IMR-90 (cell line): ENCODE measurements around the gene APPBP2. TPM values are rescaled to one million over a fixed set of nuclear protein-coding genes. Genes with fewer than 3 reads are reported as not detected.
A peak's percentile ranks its signal among the peaks of the same experiment; 100 is the strongest.

Experiments used
- ATAC-seq: fragments of 200-7000 bp; cut with Tn5 transposase; 2 replicates; pipeline ENCODE4 v1.9.1; 2020; ENCODE audit warnings: low read depth, mild to moderate bottlenecking, moderate library complexity
- Bru-seq: library from RNA; stranded (reverse); fragments of 400-500 nt; gene quantifications from one replicate; lab custom pipeline; 2021; lab: Mats Ljungman, UMichigan
- BruChase-seq, 2 experiments: library from RNA; stranded (reverse); fragments of 400-500 nt; gene quantifications; one replicate each; lab custom pipeline; 2021; lab: Mats Ljungman, UMichigan
- BruUV-seq: library from RNA; stranded (reverse); fragments of 400-500 nt; replicated peaks from 2 replicates; lab custom pipeline; 2021; lab: Mats Ljungman, UMichigan
- CTCF ChIA-PET: fragments of 300-600 bp; formaldehyde crosslinking; extraction: SDS; loops from one replicate; lab custom pipeline; 2021; ENCODE audit warnings: antibody characterized with exemption; lab: Yijun Ruan, JAX
- POLR2A ChIA-PET: fragments of 300-600 bp; sonication (Branson Sonifier 250); formaldehyde crosslinking; loops from one replicate; lab custom pipeline; 2022; ENCODE audit warnings: antibody characterized with exemption; ENCODE audit not compliant: unreplicated experiment; lab: Charles Lee
- DNase-seq: peaks from one replicate; pipeline ENCODE4 v3.0.0; 2013
- H2AFZ ChIP-seq: replicated peaks from 2 replicates; pipeline ENCODE3; 2013; ENCODE audit warnings: low read length, mild to moderate bottlenecking; ENCODE audit not compliant: poor library complexity
- H2AK5ac ChIP-seq: 2 replicates; pipeline ENCODE4 v1.6.1; 2013; ENCODE audit warnings: low read depth, low read length, inconsistent platforms
- H2AK9ac ChIP-seq: replicated peaks from 2 replicates; pipeline ENCODE3; 2013; ENCODE audit warnings: mild to moderate bottlenecking, low read depth, low read length, moderate library complexity; ENCODE audit not compliant: poor library complexity
- H2BK120ac ChIP-seq: 2 replicates; pipeline ENCODE4 v1.6.1; 2013; ENCODE audit warnings: low read depth, low read length, inconsistent platforms
- H2BK15ac ChIP-seq: 3 replicates; pipeline ENCODE4 v1.6.1; 2013; ENCODE audit warnings: low read depth, low read length, inconsistent platforms
- H2BK20ac ChIP-seq: 2 replicates; pipeline ENCODE4 v1.6.1; 2013; ENCODE audit warnings: low read depth, mild to moderate bottlenecking, inconsistent platforms, low read length, moderate library complexity
- H2BK5ac ChIP-seq: 2 replicates; pipeline ENCODE4 v1.6.1; 2013; ENCODE audit warnings: mild to moderate bottlenecking, low read depth, low read length, inconsistent platforms; ENCODE audit not compliant: poor library complexity, severe bottlenecking
- H3K14ac ChIP-seq: replicated peaks from 2 replicates; pipeline ENCODE4 v1.6.1; 2013; ENCODE audit warnings: low read depth, low read length, inconsistent platforms
- H3K18ac ChIP-seq: 2 replicates; pipeline ENCODE4 v1.6.1; 2013; ENCODE audit warnings: low read depth, low read length, control low read depth
- H3K23ac ChIP-seq: 2 replicates; pipeline ENCODE4 v1.6.1; 2013; ENCODE audit warnings: low read depth, low read length, inconsistent platforms
- H3K27ac ChIP-seq: 2 replicates; pipeline ENCODE4 v1.5.1; 2013; ENCODE audit warnings: mild to moderate bottlenecking, control low read depth, low read length; ENCODE audit not compliant: insufficient read depth
- H3K27me3 ChIP-seq: 2 replicates; pipeline ENCODE4 v1.6.1; 2013; ENCODE audit warnings: low read length; ENCODE audit not compliant: control insufficient read depth, insufficient read depth
- H3K36me3 ChIP-seq: 2 replicates; pipeline ENCODE4 v1.6.1; 2013; ENCODE audit warnings: low read length, mixed read lengths; ENCODE audit not compliant: control insufficient read depth, insufficient read depth
- H3K4ac ChIP-seq: 2 replicates; pipeline ENCODE4 v1.6.1; 2013; ENCODE audit warnings: low read depth, low read length, inconsistent platforms
- H3K4me1 ChIP-seq: 2 replicates; pipeline ENCODE4 v1.6.1; 2013; ENCODE audit warnings: low read length, mixed read lengths; ENCODE audit not compliant: control insufficient read depth, insufficient read depth
- H3K4me2 ChIP-seq: 2 replicates; pipeline ENCODE4 v1.6.1; 2013; ENCODE audit warnings: low read depth, mild to moderate bottlenecking, control low read depth, low read length, moderate library complexity
- H3K4me3 ChIP-seq: 2 replicates; pipeline ENCODE4 v1.5.1; 2013; ENCODE audit warnings: low read depth, mild to moderate bottlenecking, control low read depth, low read length, moderate library complexity; ENCODE audit not compliant: insufficient read depth
- H3K56ac ChIP-seq: 2 replicates; pipeline ENCODE4 v1.6.1; 2013; ENCODE audit warnings: low read length, inconsistent platforms; ENCODE audit not compliant: insufficient read depth; ENCODE audit errors: extremely low read depth
- H3K79me1 ChIP-seq, 2 experiments: 2 replicates each; pipeline ENCODE4 v1.6.1; 2013; ENCODE audit warnings: low read length in 2 of 2, inconsistent platforms in 1 of 2, low read depth in 1 of 2
- H3K9ac ChIP-seq: 2 replicates; pipeline ENCODE4 v1.6.1; 2013; ENCODE audit warnings: low read depth, low read length, control low read depth
- H3K9me1 ChIP-seq: 2 replicates; pipeline ENCODE4 v1.6.1; 2013; ENCODE audit warnings: low read length, inconsistent platforms; ENCODE audit not compliant: insufficient read depth
- H3K9me3 ChIP-seq: 2 replicates; pipeline ENCODE4 v1.6.1; 2013; ENCODE audit warnings: low read length; ENCODE audit not compliant: control insufficient read depth, insufficient read depth
- H4K20me1 ChIP-seq: 2 replicates; pipeline ENCODE4 v1.6.1; 2013; ENCODE audit warnings: low read length, inconsistent platforms; ENCODE audit not compliant: insufficient read depth
- H4K5ac ChIP-seq: 2 replicates; pipeline ENCODE4 v1.6.1; 2013; ENCODE audit warnings: mild to moderate bottlenecking, low read depth, low read length, control low read depth
- H4K8ac ChIP-seq, 2 experiments: 2 replicates each; pipeline ENCODE4 v1.6.1; 2013; ENCODE audit warnings: low read depth in 2 of 2, low read length in 2 of 2, control low read depth in 1 of 2, inconsistent platforms in 1 of 2
- H4K91ac ChIP-seq: 2 replicates; pipeline ENCODE4 v1.6.1; 2013; ENCODE audit warnings: low read depth, low read length, inconsistent platforms; ENCODE audit not compliant: insufficient read depth
- CEBPB ChIP-seq: IDR thresholded peaks from 2 replicates; pipeline ENCODE4 v1.6.1; 2012; ENCODE audit warnings: low read depth, low read length, improper control_type of control experiment
- MAZ ChIP-seq: IDR thresholded peaks from 2 replicates; pipeline ENCODE4 v1.6.1; 2012; ENCODE audit warnings: low read depth, mild to moderate bottlenecking, low read length, improper control_type of control experiment, moderate library complexity, borderline replicate concordance
- MXI1 ChIP-seq: IDR thresholded peaks from 2 replicates; pipeline ENCODE4 v1.6.1; 2012; ENCODE audit warnings: low read depth, mild to moderate bottlenecking, low read length, moderate library complexity, borderline replicate concordance
- POLR2A ChIP-seq: IDR thresholded peaks from 2 replicates; pipeline ENCODE4 v1.6.1; 2012; ENCODE audit warnings: mild to moderate bottlenecking, low read depth, low read length
- WGBS, 2 experiments: methylation state at CpG; one replicate each; pipeline versions ENCODE4 v1.1.5 to v1.1.7; 2013; ENCODE audit warnings: missing lambda C conversion rate in 2 of 2; ENCODE audit not compliant: insufficient read length in 1 of 2; ENCODE audit errors: extremely low coverage in 2 of 2; 5-methylcytosine and 5-hydroxymethylcytosine counted together
- dilution Hi-C: fragments of 300-500 bp; cut with HindIII; formaldehyde crosslinking; loops from one replicate; pipeline ENCODE4 v1.14.3; 2018; ENCODE audit warnings: low sequenced_read_pairs; ENCODE audit not compliant: unreplicated experiment
- in situ Hi-C: fragments of 300-500 bp; cut with MboI; formaldehyde crosslinking; loops from 3 replicates; pipeline ENCODE4 v1.14.3; 2019; ENCODE audit warnings: low sequenced_read_pairs, inconsistent platforms, mixed read lengths
- intact Hi-C: fragments of 100-400 bp; cut with micrococcal nuclease; formaldehyde crosslinking; loops from 2 replicates; pipeline ENCODE4 v1.10.0; 2022
- long read RNA-seq: library from polyadenylated mRNA; unstranded; transcript quantifications from one replicate; pipeline ENCODE4 v2.0.0, GENCODE V29; 2021; ENCODE audit not compliant: unreplicated experiment
- polyA plus RNA-seq, 3 experiments: library from polyadenylated mRNA; depleted of rRNA; stranded (reverse); fragments of >200 nt; gene quantifications; 2 replicates each; pipeline ENCODE4 v1.2.3, GENCODE V29; 2012; ENCODE audit warnings: low replicate concordance in 1 of 3
- total RNA-seq: library from RNA; depleted of rRNA; stranded (reverse); fragments of >200 nt; gene quantifications from 2 replicates; pipeline ENCODE4 v1.2.3, GENCODE V29; 2012; rRNA removed
- TF ChIP-seq, protein P1 (sequence below): conservative IDR thresholded peaks from 2 replicates; pipeline ENCODE4 v1.5.1; 2012; ENCODE audit warnings: mild to moderate bottlenecking, low read depth, low read length, improper control_type of control experiment

APPBP2 gene, protein sequence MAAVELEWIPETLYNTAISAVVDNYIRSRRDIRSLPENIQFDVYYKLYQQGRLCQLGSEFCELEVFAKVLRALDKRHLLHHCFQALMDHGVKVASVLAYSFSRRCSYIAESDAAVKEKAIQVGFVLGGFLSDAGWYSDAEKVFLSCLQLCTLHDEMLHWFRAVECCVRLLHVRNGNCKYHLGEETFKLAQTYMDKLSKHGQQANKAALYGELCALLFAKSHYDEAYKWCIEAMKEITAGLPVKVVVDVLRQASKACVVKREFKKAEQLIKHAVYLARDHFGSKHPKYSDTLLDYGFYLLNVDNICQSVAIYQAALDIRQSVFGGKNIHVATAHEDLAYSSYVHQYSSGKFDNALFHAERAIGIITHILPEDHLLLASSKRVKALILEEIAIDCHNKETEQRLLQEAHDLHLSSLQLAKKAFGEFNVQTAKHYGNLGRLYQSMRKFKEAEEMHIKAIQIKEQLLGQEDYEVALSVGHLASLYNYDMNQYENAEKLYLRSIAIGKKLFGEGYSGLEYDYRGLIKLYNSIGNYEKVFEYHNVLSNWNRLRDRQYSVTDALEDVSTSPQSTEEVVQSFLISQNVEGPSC
- total RNA-seq (86.7 and 93.9 TPM in 2 replicates), polyA plus RNA-seq (2012; rRNA removed) (8.0 and 12.3 TPM in 2 replicates), Bru-seq, nascent RNA (percentile 91 among the genes with signal in this experiment), BruChase-seq, experiment 1, labeled RNA remaining after a 6-hour chase (percentile 92 among the genes with signal in this experiment), BruChase-seq, experiment 2, labeled RNA remaining after a 2-hour chase (percentile 90 among the genes with signal in this experiment)
- polyA plus RNA-seq (2012; cell fraction: cytosol; rRNA removed) = 1.9 and 2.6 TPM in 2 replicates
- 3.6 and 15.2 TPM in 2 replicates for polyA plus RNA-seq (2012; cell fraction: nucleus; rRNA removed; ENCODE audit: low replicate concordance)
- long read RNA-seq, full-length matches to known transcripts = 71 of 85 reads
- long read RNA-seq, partial matches to known transcripts = 0 of 85 reads
- long read RNA-seq, other reads (novel, unspliced or antisense) = 14 of 85 reads

DNA sequence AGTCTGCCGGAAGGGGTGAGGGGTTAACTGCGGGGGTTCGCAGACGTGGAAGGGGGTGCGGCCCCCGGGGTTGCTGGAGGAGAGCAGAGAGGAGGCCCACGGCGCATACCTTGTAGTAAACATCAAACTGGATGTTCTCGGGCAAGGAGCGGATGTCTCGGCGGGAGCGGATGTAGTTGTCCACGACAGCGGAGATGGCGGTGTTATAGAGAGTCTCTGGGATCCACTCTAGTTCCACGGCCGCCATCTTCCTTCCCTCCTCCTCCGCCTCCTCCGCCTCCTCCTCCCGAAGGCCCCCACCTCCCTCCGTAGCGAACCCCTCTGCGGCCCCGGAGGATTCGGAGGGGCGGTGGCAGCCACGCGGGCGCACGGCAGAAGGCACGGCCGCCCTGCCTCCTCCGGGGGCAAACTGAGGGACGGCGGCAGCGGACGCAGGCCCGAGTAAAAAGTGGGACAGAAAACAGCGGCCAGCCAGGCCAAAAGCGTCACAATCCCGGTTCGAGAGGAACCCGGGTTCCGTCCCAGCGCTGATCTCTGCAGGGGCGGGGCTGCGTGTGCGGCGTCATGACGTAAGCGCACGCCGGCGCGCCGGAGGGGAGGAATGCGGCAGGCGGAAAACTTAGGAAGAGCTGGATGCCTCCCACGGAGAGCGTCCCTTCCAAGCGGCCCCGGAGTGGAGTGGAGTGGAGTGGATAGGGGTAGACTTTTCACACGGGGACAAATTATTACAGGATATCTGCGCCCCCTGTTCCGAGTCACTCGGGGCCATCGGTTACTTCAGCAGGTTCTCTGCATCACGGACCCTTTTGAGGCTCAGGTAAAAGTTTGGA, at the start of gene APPBP2:
APPBP2 (minus strand) TSS at position 558 of the 830 bp plus-strand sequence; CDS start at position 247, 311 bp downstream.
- DNase-seq = peak; percentile 85
- in situ Hi-C loops (loop anchor here (10.0 kb wide), 1 partner anchor 109 kb away; no protein-coding TSS in a partner anchor), dilution Hi-C loops (no loop called here), intact Hi-C loops (loop anchor here (2.0 to 5.0 kb wide), 3 partner anchors 57 to 111 kb away; partner anchors contain the start of gene PPM1D)
- no peaks in the 10 kb centered on the region for H3K27me3 ChIP-seq
- peak within 1 kb of the TSS; percentile 99 for H2AFZ ChIP-seq
- H3K36me3 ChIP-seq = no peaks in the 10 kb centered on the region; the same call in 1 of the 2 replicates
- no TSS peak for BruUV-seq
- H4K91ac ChIP-seq = peak within 1 kb of the TSS; percentile 94
- peaks cover 0 to 53% of the 10 kb centered on the region in 2 experiments; a peak in 2 of 4 replicates for H3K79me1 ChIP-seq
- H3K4me3 ChIP-seq = peak within 1 kb of the TSS; percentile 95
- CTCF ChIA-PET = no interaction called here
- H3K4me2 ChIP-seq = peak within 1 kb of the TSS; percentile 99
- peak within 1 kb of the TSS; percentile 96 for H3K9ac ChIP-seq
- peak within 1 kb of the TSS; percentile 99 for H3K23ac ChIP-seq
- peak within 1 kb of the TSS; percentile 91 for H3K18ac ChIP-seq
- TF ChIP-seq, protein P1, sequence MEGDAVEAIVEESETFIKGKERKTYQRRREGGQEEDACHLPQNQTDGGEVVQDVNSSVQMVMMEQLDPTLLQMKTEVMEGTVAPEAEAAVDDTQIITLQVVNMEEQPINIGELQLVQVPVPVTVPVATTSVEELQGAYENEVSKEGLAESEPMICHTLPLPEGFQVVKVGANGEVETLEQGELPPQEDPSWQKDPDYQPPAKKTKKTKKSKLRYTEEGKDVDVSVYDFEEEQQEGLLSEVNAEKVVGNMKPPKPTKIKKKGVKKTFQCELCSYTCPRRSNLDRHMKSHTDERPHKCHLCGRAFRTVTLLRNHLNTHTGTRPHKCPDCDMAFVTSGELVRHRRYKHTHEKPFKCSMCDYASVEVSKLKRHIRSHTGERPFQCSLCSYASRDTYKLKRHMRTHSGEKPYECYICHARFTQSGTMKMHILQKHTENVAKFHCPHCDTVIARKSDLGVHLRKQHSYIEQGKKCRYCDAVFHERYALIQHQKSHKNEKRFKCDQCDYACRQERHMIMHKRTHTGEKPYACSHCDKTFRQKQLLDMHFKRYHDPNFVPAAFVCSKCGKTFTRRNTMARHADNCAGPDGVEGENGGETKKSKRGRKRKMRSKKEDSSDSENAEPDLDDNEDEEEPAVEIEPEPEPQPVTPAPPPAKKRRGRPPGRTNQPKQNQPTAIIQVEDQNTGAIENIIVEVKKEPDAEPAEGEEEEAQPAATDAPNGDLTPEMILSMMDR = no peak
- TF ChIP-seq CEBPB (0 out of 2 replicates have a peak, but pooled peaks have one; percentile 25), POLR2A (peak; percentile 94), MXI1 (peak; percentile 75), MAZ (peak; percentile 96; the same call in 1 of the 2 replicates)
- peak within 1 kb of the TSS; percentile 97 for H3K56ac ChIP-seq
- H3K4ac ChIP-seq = peak within 1 kb of the TSS; percentile 98
- POLR2A ChIA-PET = interaction anchor here (0.6 kb wide), 2 partner anchors 29 to 683 kb away, joined by 3 to 4 read pairs; no protein-coding TSS in a partner anchor
- peak within 1 kb of the TSS; percentile 88 for H2BK5ac ChIP-seq
- peaks cover 6% of the 10 kb centered on the region; the same call in 1 of the 2 replicates for H3K4me1 ChIP-seq
- H2BK120ac ChIP-seq = peak within 1 kb of the TSS; percentile 86
- H3K9me1 ChIP-seq = peaks cover 6% of the 10 kb centered on the region; the same call in 1 of the 2 replicates
- H3K9me3 ChIP-seq = no peaks in the 10 kb centered on the region
- peak within 1 kb of the TSS; percentile 87 to 90 for H4K8ac ChIP-seq
- peak within 1 kb of the TSS; percentile 98 for H2AK5ac ChIP-seq
- H2BK20ac ChIP-seq = no peak within 1 kb of the TSS
- peaks cover 49% of the 10 kb centered on the region for H4K20me1 ChIP-seq
- H2AK9ac ChIP-seq = peak within 1 kb of the TSS; percentile 99
- WGBS, 2 experiments = 0% methylated on average over 25 of the region's 69 CpGs; no CpG with 5 or more reads in 1 of the 2 experiments
- H4K5ac ChIP-seq = peak within 1 kb of the TSS; percentile 87
- H3K14ac ChIP-seq = peak within 1 kb of the TSS; percentile 99
- ATAC-seq = peak; percentile 94
- peak within 1 kb of the TSS; percentile 86; the same call in 1 of the 3 replicates for H2BK15ac ChIP-seq
- peak within 1 kb of the TSS; percentile 93 for H3K27ac ChIP-seq
